ENCODE data around the gene SMIM10. TPM values are rescaled to one million over a fixed set of nuclear protein-coding genes. Genes with fewer than 3 reads are reported as not detected.

The SMIM10 gene
- total and polyA plus RNA-seq, 2 of the 13 experiments (the other 11 are each of a cell fraction or from before 2014, with no cell fraction given): not detected

DNA sequence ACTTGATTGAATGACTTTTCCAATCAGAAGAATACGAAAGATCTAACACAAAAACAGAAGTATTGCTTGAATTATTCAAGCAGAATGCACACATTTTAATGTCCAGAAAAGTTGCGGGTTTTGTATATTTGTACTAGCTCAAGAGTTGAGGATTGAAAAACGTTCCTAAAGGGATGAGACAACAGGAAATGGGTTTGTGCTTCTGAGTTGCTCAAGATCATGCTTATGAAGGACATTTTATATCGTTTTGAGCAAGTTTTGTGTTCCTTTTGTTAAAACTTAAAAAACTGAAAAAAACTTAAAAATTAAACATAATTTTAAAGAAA lies 353 bp upstream of the SMIM10 start:
- Histone ChIP-seq H3K4me2 (ENCODE audit: low read depth, low read length) (no peak overlapping the region), H3K4me1 (ENCODE audit: insufficient read depth, low read length) (no peaks in the 10 kb centered on the region), H4K20me1 (ENCODE audit: insufficient read depth, low read length) (no peaks in the 10 kb centered on the region), H3K79me2 (ENCODE audit: insufficient read depth, low read length) (no peaks in the 10 kb centered on the region), H2AFZ (ENCODE audit: low read length) (no peak overlapping the region), H3K9ac (ENCODE audit: insufficient read depth, low read depth, low read length) (no peak overlapping the region), H3K36me3 (replicated peaks in 1 of 2; ENCODE audit: control insufficient read depth in 1 of 2, insufficient read depth in 2 of 2, low read length in 2 of 2) (no peaks in the 10 kb centered on the region), H3K4me3 (replicated peaks in 1 of 3; ENCODE audit: insufficient read depth in 1 of 3, low read depth in 2 of 3, low read length in 3 of 3) (no peak overlapping the region), H3K27ac (ENCODE audit: extremely low read length, insufficient read depth, low read length) (no peak overlapping the region), H3K27me3 (ENCODE audit: control insufficient read depth in 1 of 2, insufficient read depth in 2 of 2, low read length in 2 of 2) (no peaks in the 10 kb centered on the region), H3K9me3 (ENCODE audit: low read length) (no peaks in the 10 kb centered on the region)
- in situ Hi-C loops (cut with HindIII; ENCODE audit: extremely low pct_ligation_motif_present, low pct_unique_long_range_greater_than_20kb) (no loop called here), intact Hi-C loops (cut with micrococcal nuclease; ENCODE audit: unreplicated experiment) (no loop called here)
- DNase-seq (ENCODE audit: low spot score): no peak
- TF ChIP-seq, protein P1, sequence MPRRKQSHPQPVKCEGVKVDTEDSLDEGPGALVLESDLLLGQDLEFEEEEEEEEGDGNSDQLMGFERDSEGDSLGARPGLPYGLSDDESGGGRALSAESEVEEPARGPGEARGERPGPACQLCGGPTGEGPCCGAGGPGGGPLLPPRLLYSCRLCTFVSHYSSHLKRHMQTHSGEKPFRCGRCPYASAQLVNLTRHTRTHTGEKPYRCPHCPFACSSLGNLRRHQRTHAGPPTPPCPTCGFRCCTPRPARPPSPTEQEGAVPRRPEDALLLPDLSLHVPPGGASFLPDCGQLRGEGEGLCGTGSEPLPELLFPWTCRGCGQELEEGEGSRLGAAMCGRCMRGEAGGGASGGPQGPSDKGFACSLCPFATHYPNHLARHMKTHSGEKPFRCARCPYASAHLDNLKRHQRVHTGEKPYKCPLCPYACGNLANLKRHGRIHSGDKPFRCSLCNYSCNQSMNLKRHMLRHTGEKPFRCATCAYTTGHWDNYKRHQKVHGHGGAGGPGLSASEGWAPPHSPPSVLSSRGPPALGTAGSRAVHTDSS (CRISPR knock-in tag; conservative IDR thresholded peaks at IDR 0.05): no peak
- TF ChIP-seq, protein P2, sequence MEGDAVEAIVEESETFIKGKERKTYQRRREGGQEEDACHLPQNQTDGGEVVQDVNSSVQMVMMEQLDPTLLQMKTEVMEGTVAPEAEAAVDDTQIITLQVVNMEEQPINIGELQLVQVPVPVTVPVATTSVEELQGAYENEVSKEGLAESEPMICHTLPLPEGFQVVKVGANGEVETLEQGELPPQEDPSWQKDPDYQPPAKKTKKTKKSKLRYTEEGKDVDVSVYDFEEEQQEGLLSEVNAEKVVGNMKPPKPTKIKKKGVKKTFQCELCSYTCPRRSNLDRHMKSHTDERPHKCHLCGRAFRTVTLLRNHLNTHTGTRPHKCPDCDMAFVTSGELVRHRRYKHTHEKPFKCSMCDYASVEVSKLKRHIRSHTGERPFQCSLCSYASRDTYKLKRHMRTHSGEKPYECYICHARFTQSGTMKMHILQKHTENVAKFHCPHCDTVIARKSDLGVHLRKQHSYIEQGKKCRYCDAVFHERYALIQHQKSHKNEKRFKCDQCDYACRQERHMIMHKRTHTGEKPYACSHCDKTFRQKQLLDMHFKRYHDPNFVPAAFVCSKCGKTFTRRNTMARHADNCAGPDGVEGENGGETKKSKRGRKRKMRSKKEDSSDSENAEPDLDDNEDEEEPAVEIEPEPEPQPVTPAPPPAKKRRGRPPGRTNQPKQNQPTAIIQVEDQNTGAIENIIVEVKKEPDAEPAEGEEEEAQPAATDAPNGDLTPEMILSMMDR (CRISPR knock-in tag; IDR thresholded peaks at IDR 0.05): no peak
- TF ChIP-seq RFXAP (CRISPR knock-in tag; IDR thresholded peaks at IDR 0.05; ENCODE audit: borderline replicate concordance): no peak
- POLR2A ChIA-PET: no interaction called here
- FAIRE-seq: no peak
- 30% methylated on average over 4 of the region's 4 CpGs for WGBS (ENCODE audit: low lambda C conversion rate)
- CTCF ChIA-PET (ENCODE audit: low intra/inter-chr PET ratio, low total read pairs): no interaction called here
- BruUV-seq (replicated peaks): no TSS peak
- ATAC-seq: no peak

DNA sequence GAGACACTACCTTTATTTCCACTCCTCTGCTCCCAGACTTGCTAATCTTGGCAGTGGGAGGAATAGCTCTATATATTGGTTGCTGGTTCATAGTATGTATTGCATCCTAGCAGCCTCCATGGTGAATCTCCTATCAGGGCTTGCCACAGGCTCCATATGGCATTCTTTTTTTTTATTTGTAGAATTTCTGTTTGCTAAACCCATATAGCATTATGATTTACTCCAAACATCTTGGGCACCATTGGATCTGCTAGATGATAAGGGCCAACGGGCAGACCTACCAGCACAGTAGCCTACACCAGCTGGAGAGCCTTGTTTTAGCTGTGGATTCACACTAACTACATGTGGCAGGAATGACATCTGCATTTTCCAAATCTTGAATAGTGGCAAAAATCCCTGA lies 6.9 kb downstream of the SMIM10 start:
- ChIA-PET CTCF (ENCODE audit: low intra/inter-chr PET ratio, low total read pairs) (no interaction called here), POLR2A (no interaction called here)
- no peaks in the 10 kb centered on the region for H3K79me2 ChIP-seq (ENCODE audit: insufficient read depth, low read length)
- BruUV-seq (replicated peaks): no TSS peak
- TF ChIP-seq GABPA (IDR thresholded peaks at IDR 0.05; ENCODE audit: low read depth, low read length) (no peak), GABPA (CRISPR knock-in tag; IDR thresholded peaks at IDR 0.05; ENCODE audit: low read depth) (no peak), MEF2D (CRISPR knock-in tag; IDR thresholded peaks at IDR 0.05) (no peak)
- H4K20me1 ChIP-seq (ENCODE audit: insufficient read depth, low read length): no peaks in the 10 kb centered on the region
- peaks cover 21% of the 10 kb centered on the region for H3K4me1 ChIP-seq (ENCODE audit: insufficient read depth, low read length)
- no peak overlapping the region for H3K9ac ChIP-seq (ENCODE audit: insufficient read depth, low read depth, low read length)
- intact Hi-C loops (cut with micrococcal nuclease; ENCODE audit: unreplicated experiment): no loop called here
- H3K36me3 ChIP-seq (replicated peaks in 1 of 2; ENCODE audit: control insufficient read depth in 1 of 2, insufficient read depth in 2 of 2, low read length in 2 of 2): no peaks in the 10 kb centered on the region
- FAIRE-seq (no peak), DNase-seq (ENCODE audit: low spot score) (no peak), ATAC-seq (no peak)
- no peaks in the 10 kb centered on the region for H3K9me3 ChIP-seq (ENCODE audit: low read length)
- no peaks in the 10 kb centered on the region for H3K27me3 ChIP-seq (ENCODE audit: control insufficient read depth in 1 of 2, insufficient read depth in 2 of 2, low read length in 2 of 2)
- no peak overlapping the region for H3K4me3 ChIP-seq (replicated peaks in 1 of 3; ENCODE audit: insufficient read depth in 1 of 3, low read depth in 2 of 3, low read length in 3 of 3)
- no peak overlapping the region for H3K27ac ChIP-seq (ENCODE audit: extremely low read length, insufficient read depth, low read length)
- H2AFZ ChIP-seq (ENCODE audit: low read length): no peak overlapping the region
- 0% methylated on average over 1 of the region's 1 CpG for WGBS (ENCODE audit: low lambda C conversion rate)
- in situ Hi-C loops (cut with HindIII; ENCODE audit: extremely low pct_ligation_motif_present, low pct_unique_long_range_greater_than_20kb): no loop called here
- no peak overlapping the region for H3K4me2 ChIP-seq (ENCODE audit: low read depth, low read length)
